Subcutaneous adipose tissue (tissue), 4 donors: ENCODE data around the gene ZBTB25. TPM values are rescaled to one million over a fixed set of nuclear protein-coding genes. Genes with fewer than 3 reads are reported as not detected.

ENCODE experiments used
- small RNA-seq: library from RNA; depleted of rRNA; stranded (forward); fragments of <200 nt; gene quantifications from one replicate; pipeline ENCODE3, GENCODE V24; 2016
- total RNA-seq, 4 donors: library from RNA; depleted of rRNA; stranded (reverse); fragments of >200 nt; gene quantifications; one replicate each; pipeline ENCODE4 v1.1.0, GENCODE V29; 2016
- TF ChIP-seq, protein P1 (sequence below): fragments of 450-650 bp; IDR thresholded peaks from one replicate; pipeline ENCODE4 v1.5.1; 2016; ENCODE audit warnings: low read depth, mild to moderate bottlenecking, control low read depth, antibody characterized with exemption, moderate library complexity

ZBTB25 gene
- total RNA-seq, 4 donors from 2014 or later, result 11.2 to 13.3 (median 11.9) TPM

GRCh38 chr14:64401949-64402348, 101.7 kb downstream of the ZBTB25 start:
- TF ChIP-seq, protein P1, sequence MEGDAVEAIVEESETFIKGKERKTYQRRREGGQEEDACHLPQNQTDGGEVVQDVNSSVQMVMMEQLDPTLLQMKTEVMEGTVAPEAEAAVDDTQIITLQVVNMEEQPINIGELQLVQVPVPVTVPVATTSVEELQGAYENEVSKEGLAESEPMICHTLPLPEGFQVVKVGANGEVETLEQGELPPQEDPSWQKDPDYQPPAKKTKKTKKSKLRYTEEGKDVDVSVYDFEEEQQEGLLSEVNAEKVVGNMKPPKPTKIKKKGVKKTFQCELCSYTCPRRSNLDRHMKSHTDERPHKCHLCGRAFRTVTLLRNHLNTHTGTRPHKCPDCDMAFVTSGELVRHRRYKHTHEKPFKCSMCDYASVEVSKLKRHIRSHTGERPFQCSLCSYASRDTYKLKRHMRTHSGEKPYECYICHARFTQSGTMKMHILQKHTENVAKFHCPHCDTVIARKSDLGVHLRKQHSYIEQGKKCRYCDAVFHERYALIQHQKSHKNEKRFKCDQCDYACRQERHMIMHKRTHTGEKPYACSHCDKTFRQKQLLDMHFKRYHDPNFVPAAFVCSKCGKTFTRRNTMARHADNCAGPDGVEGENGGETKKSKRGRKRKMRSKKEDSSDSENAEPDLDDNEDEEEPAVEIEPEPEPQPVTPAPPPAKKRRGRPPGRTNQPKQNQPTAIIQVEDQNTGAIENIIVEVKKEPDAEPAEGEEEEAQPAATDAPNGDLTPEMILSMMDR, result no peak

- TF ChIP-seq, protein P1, result no peak
Measured at GRCh38 chr14:64400829-64401459, 102.7 kb downstream of the ZBTB25 start.

Small RNA genes lying within 50 kb of the gene (small RNA-seq; reads per million reads assigned to genes)
- not detected for gene AL049869.4

Other genes with a start within 250 kb of the ZBTB25 start
- 10 to 100 TPM in 1 of 4 donors, 1 to 10 TPM in 3; 1.1 to 21.5 (median 3.9) TPM for gene ESR2, start 209.5 kb downstream of the ZBTB25 start, total RNA-seq
- 100 to 1,000 TPM in 2 of 4 donors, 10 to 100 TPM in 2; 80.6 to 142 (median 99.5) TPM for gene MTHFD1, start 115.5 kb downstream of the ZBTB25 start, total RNA-seq
- gene AKAP5, start 38.3 kb downstream of the ZBTB25 start, total RNA-seq, result 1 to 10 TPM in 1 of 4 donors, under 1 TPM in 3; 0.33 to 1.4 (median 0.50) TPM
- 10 to 100 TPM; 46.3 to 64.8 (median 62.4) TPM for gene ZBTB1, start 932 bp upstream of the ZBTB25 start, total RNA-seq
- gene HSPA2, start 36.9 kb upstream of the ZBTB25 start, total RNA-seq, result 1 to 10 TPM; 6.2 to 8.8 (median 6.9) TPM
- gene PPP1R36, start 46.1 kb upstream of the ZBTB25 start, total RNA-seq, result 1 to 10 TPM; 2.3 to 5.7 (median 3.9) TPM
- 10 to 100 TPM; 12.4 to 66.9 (median 19.8) TPM for gene PLEKHG3, start 200.6 kb upstream of the ZBTB25 start, total RNA-seq